Left ventricle myocardium inferior (tissue), 1 donor: ENCODE measurements around the gene CCDC50. TPM values are rescaled to one million over a fixed set of nuclear protein-coding genes. Genes with fewer than 3 reads are reported as not detected.
A peak's percentile ranks its signal among the peaks of the same experiment; 100 is the strongest.

Source experiments
- DNase-seq: peaks from one replicate; pipeline ENCODE4 v3.0.0-alpha.2; 2020
- H3K27ac ChIP-seq: fragments of 200-600 bp; replicated peaks from 2 replicates; pipeline ENCODE4 v1.8.0; 2021
- H3K27me3 ChIP-seq: fragments of 200-600 bp; 2 replicates; pipeline ENCODE4 v1.8.0; 2021; ENCODE audit warnings: low read depth
- H3K36me3 ChIP-seq: fragments of 200-600 bp; 2 replicates; pipeline ENCODE4 v1.8.0; 2021
- H3K4me1 ChIP-seq: fragments of 200-600 bp; 2 replicates; pipeline ENCODE4 v1.8.0; 2021
- H3K4me3 ChIP-seq: fragments of 200-600 bp; 2 replicates; pipeline ENCODE4 v1.8.0; 2021; ENCODE audit warnings: mild to moderate bottlenecking, moderate library complexity
- H3K9me3 ChIP-seq: fragments of 200-600 bp; replicated peaks from 2 replicates; pipeline ENCODE4 v1.8.0; 2021
- CTCF ChIP-seq: fragments of 200-600 bp; IDR thresholded peaks from 2 replicates; pipeline ENCODE4 v1.8.0; 2021; ENCODE audit warnings: antibody characterized with exemption, mild to moderate bottlenecking, borderline replicate concordance
- intact Hi-C: fragments of 100-400 bp; cut with micrococcal nuclease; formaldehyde crosslinking; loops from one replicate; pipeline ENCODE4 v1.11.0; 2022
- total RNA-seq: library from RNA; stranded (reverse); fragmentation: NEBNext Ultra II Directional; extraction: Animal tissue kit (Norgen Biotek cat#: 25700); gene quantifications from one replicate; pipeline ENCODE4 v1.2.1, GENCODE V29; 2021
- donor health status: DM: no; HTN: yes; CAD: no; lungs with severe emphysema.

Gene CCDC50
- total RNA-seq, 1 donor from 2014 or later = 52.1 TPM

GRCh38 chr3:191379446-191379845, 50.3 kb downstream of the CCDC50 start:
- Histone ChIP-seq H3K9me3 (no peaks in the 10 kb centered on the region), H3K4me1 (peaks cover 65% of the 10 kb centered on the region), H3K27me3 (no peaks in the 10 kb centered on the region), H3K4me3 (no peak overlapping the region), H3K36me3 (peaks cover 54% of the 10 kb centered on the region), H3K27ac (no peak overlapping the region)
- no peak for DNase-seq
- intact Hi-C loops = no loop called here
- TF ChIP-seq CTCF = no peak

GRCh38 chr3:191380001-191380400, 50.8 kb downstream of the CCDC50 start:
- intact Hi-C loops = no loop called here
- no peak for TF ChIP-seq CTCF
- peaks cover 56% of the 10 kb centered on the region for H3K36me3 ChIP-seq
- no peak overlapping the region for H3K27ac ChIP-seq
- peaks cover 66% of the 10 kb centered on the region for H3K4me1 ChIP-seq
- DNase-seq = no peak
- no peak overlapping the region for H3K4me3 ChIP-seq
- no peaks in the 10 kb centered on the region for H3K27me3 ChIP-seq
- H3K9me3 ChIP-seq = no peaks in the 10 kb centered on the region

GRCh38 chr3:191381303-191381702, 52.1 kb downstream of the CCDC50 start:
- TF ChIP-seq CTCF = no peak
- intact Hi-C loops = no loop called here

GRCh38 chr3:191382661-191383060, 53.5 kb downstream of the CCDC50 start:
- peak overlapping the region; percentile 37 for H3K27ac ChIP-seq
- peaks cover 56% of the 10 kb centered on the region for H3K36me3 ChIP-seq
- no peaks in the 10 kb centered on the region for H3K9me3 ChIP-seq
- TF ChIP-seq CTCF = no peak
- DNase-seq = no peak
- H3K4me1 ChIP-seq = peaks cover 58% of the 10 kb centered on the region
- H3K27me3 ChIP-seq = no peaks in the 10 kb centered on the region
- intact Hi-C loops = no loop called here
- H3K4me3 ChIP-seq = no peak overlapping the region

More at GRCh38 chr3:191381303-191381702, 52.1 kb downstream of the CCDC50 start:
- Histone ChIP-seq H3K36me3 (peaks cover 48% of the 10 kb centered on the region), H3K27ac (no peak overlapping the region), H3K27me3 (no peaks in the 10 kb centered on the region), H3K9me3 (no peaks in the 10 kb centered on the region), H3K4me3 (no peak overlapping the region), H3K4me1 (peaks cover 64% of the 10 kb centered on the region)
- no peak for DNase-seq

GRCh38 chr3:191383124-191383523, 53.9 kb downstream of the CCDC50 start:
- intact Hi-C loops = no loop called here

More at GRCh38 chr3:191383124-191383523, 53.9 kb downstream of the CCDC50 start:
- no peak for DNase-seq
- peak overlapping the region; percentile 37 for H3K27ac ChIP-seq
- H3K36me3 ChIP-seq = peaks cover 56% of the 10 kb centered on the region
- H3K9me3 ChIP-seq = no peaks in the 10 kb centered on the region
- peaks cover 57% of the 10 kb centered on the region for H3K4me1 ChIP-seq
- H3K27me3 ChIP-seq = no peaks in the 10 kb centered on the region
- H3K4me3 ChIP-seq = no peak overlapping the region
- TF ChIP-seq CTCF = no peak
